Measurements from ENCODE around the gene CHN2.

Gene CHN2

GRCh38 chr7:29385214-29385814 lies 190.7 kb downstream of the CHN2 start:
- Histone ChIP-seq H3K4me3 (ENCODE audit: low read depth, low read length) (no peak overlapping the region), H3K9me3 (ENCODE audit: control insufficient read depth, insufficient read depth, low read length) (no peaks in the 10 kb centered on the region; the same call in none of the 2 replicates)

GRCh38 chr7:29386196-29386765 lies 191.7 kb downstream of the CHN2 start:
- no peaks in the 10 kb centered on the region for H3K27me3 ChIP-seq (ENCODE audit: control insufficient read depth, insufficient read depth, low read length)
- H3K9ac ChIP-seq (ENCODE audit: low read depth, low read length): no peak overlapping the region
- no peak overlapping the region for H3K27ac ChIP-seq (ENCODE audit: low read depth, low read length)
- H3K4me3 ChIP-seq (ENCODE audit: low read depth, low read length): no peak overlapping the region
- H3K9me3 ChIP-seq (ENCODE audit: control insufficient read depth, insufficient read depth, low read length): no peaks in the 10 kb centered on the region; the same call in none of the 2 replicates
- H3K36me3 ChIP-seq (ENCODE audit: control insufficient read depth, insufficient read depth, low read length): no peaks in the 10 kb centered on the region
- H3K4me1 ChIP-seq (ENCODE audit: control insufficient read depth, insufficient read depth, low read length): no peaks in the 10 kb centered on the region

More at GRCh38 chr7:29385214-29385814, 190.7 kb downstream of the CHN2 start:
- H3K27ac ChIP-seq (ENCODE audit: low read depth, low read length): no peak overlapping the region
- no peaks in the 10 kb centered on the region for H3K27me3 ChIP-seq (ENCODE audit: control insufficient read depth, insufficient read depth, low read length)
- no peaks in the 10 kb centered on the region for H3K4me1 ChIP-seq (ENCODE audit: control insufficient read depth, insufficient read depth, low read length)
- H3K9ac ChIP-seq (ENCODE audit: low read depth, low read length): no peak overlapping the region
- no peaks in the 10 kb centered on the region for H3K36me3 ChIP-seq (ENCODE audit: control insufficient read depth, insufficient read depth, low read length)

DNA sequence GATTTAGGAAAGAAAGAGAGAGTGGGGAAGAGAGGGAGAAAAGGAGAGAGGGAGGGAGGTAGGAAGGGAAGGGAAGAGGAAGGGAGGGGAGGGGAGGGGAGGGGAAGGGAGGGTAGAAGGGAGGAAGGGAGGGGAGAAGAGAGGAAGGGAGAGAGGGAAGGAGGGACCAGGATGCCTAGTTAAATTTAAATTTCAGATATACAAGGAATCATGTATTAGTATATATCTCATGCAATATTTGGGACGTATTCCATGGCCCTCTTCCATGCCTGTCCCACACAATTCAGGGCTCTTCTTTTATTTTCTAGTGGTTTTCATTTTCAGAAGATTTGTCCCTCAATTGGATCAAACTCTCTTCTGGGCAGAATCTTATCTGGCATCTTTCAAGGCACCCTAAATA lies 196.7 kb downstream of the CHN2 start:
- H3K4me1 ChIP-seq (ENCODE audit: control insufficient read depth, insufficient read depth, low read length): no peaks in the 10 kb centered on the region

GRCh38 chr7:29394321-29394720 lies 199.7 kb downstream of the CHN2 start:
- Histone ChIP-seq H3K4me1 (ENCODE audit: control insufficient read depth, insufficient read depth, low read length) (no peaks in the 10 kb centered on the region), H3K9me3 (ENCODE audit: control insufficient read depth, insufficient read depth, low read length) (no peaks in the 10 kb centered on the region), H3K27me3 (ENCODE audit: control insufficient read depth, insufficient read depth, low read length) (no peaks in the 10 kb centered on the region), H3K36me3 (ENCODE audit: control insufficient read depth, insufficient read depth, low read length) (no peaks in the 10 kb centered on the region), H3K27ac (ENCODE audit: low read depth, low read length) (no peak overlapping the region), H3K4me3 (ENCODE audit: low read depth, low read length) (no peak overlapping the region), H3K9ac (ENCODE audit: low read depth, low read length) (no peak overlapping the region)

More for the DNA sequence above, 196.7 kb downstream of the CHN2 start:
- Histone ChIP-seq H3K27me3 (ENCODE audit: control insufficient read depth, insufficient read depth, low read length) (no peaks in the 10 kb centered on the region), H3K4me3 (ENCODE audit: low read depth, low read length) (no peak overlapping the region), H3K9me3 (ENCODE audit: control insufficient read depth, insufficient read depth, low read length) (no peaks in the 10 kb centered on the region; the same call in 1 of the 2 replicates), H3K27ac (ENCODE audit: low read depth, low read length) (no peak overlapping the region), H3K9ac (ENCODE audit: low read depth, low read length) (no peak overlapping the region), H3K36me3 (ENCODE audit: control insufficient read depth, insufficient read depth, low read length) (no peaks in the 10 kb centered on the region)

DNA sequence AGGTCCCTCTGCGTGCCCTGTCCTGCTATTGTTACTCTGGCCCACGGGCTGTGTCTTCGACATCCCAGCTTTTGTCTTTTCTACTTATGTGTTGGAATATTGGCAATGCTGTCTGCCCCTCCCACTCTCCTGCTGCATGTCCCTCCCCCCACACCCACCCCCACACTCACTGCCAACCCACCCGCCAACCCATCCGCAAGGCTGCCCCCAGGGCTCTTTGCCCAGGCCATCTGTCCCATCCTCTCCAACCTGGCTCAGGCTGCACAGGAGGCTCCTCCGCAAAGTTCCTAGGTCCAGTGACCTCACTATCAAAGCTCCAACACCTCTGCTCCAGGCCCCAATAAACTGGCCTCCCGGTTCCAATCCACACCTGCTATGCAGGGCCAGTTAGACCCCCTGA lies 202.0 kb downstream of the CHN2 start:
- H3K36me3 ChIP-seq (ENCODE audit: control insufficient read depth, insufficient read depth, low read length): no peaks in the 10 kb centered on the region
- no peaks in the 10 kb centered on the region for H3K9me3 ChIP-seq (ENCODE audit: control insufficient read depth, insufficient read depth, low read length)
- no peak overlapping the region for H3K4me3 ChIP-seq (ENCODE audit: low read depth, low read length)
- H3K27me3 ChIP-seq (ENCODE audit: control insufficient read depth, insufficient read depth, low read length): no peaks in the 10 kb centered on the region
- no peaks in the 10 kb centered on the region for H3K4me1 ChIP-seq (ENCODE audit: control insufficient read depth, insufficient read depth, low read length)
- H3K27ac ChIP-seq (ENCODE audit: low read depth, low read length): no peak overlapping the region
- H3K9ac ChIP-seq (ENCODE audit: low read depth, low read length): no peak overlapping the region

GRCh38 chr7:29397398-29397797 lies 202.8 kb downstream of the CHN2 start:
- Histone ChIP-seq H3K36me3 (ENCODE audit: control insufficient read depth, insufficient read depth, low read length) (no peaks in the 10 kb centered on the region), H3K9me3 (ENCODE audit: control insufficient read depth, insufficient read depth, low read length) (no peaks in the 10 kb centered on the region), H3K27me3 (ENCODE audit: control insufficient read depth, insufficient read depth, low read length) (no peaks in the 10 kb centered on the region), H3K4me1 (ENCODE audit: control insufficient read depth, insufficient read depth, low read length) (no peaks in the 10 kb centered on the region), H3K9ac (ENCODE audit: low read depth, low read length) (no peak overlapping the region), H3K27ac (ENCODE audit: low read depth, low read length) (no peak overlapping the region), H3K4me3 (ENCODE audit: low read depth, low read length) (no peak overlapping the region)

- Histone ChIP-seq H3K27ac (ENCODE audit: low read depth, low read length) (no peak overlapping the region), H3K36me3 (ENCODE audit: control insufficient read depth, insufficient read depth, low read length) (no peaks in the 10 kb centered on the region), H3K9ac (ENCODE audit: low read depth, low read length) (no peak overlapping the region), H3K4me3 (ENCODE audit: low read depth, low read length) (no peak overlapping the region), H3K27me3 (ENCODE audit: control insufficient read depth, insufficient read depth, low read length) (no peaks in the 10 kb centered on the region), H3K9me3 (ENCODE audit: control insufficient read depth, insufficient read depth, low read length) (no peaks in the 10 kb centered on the region), H3K4me1 (ENCODE audit: control insufficient read depth, insufficient read depth, low read length) (no peaks in the 10 kb centered on the region)
Observed at GRCh38 chr7:29398011-29398410, 203.4 kb downstream of the CHN2 start.

DNA sequence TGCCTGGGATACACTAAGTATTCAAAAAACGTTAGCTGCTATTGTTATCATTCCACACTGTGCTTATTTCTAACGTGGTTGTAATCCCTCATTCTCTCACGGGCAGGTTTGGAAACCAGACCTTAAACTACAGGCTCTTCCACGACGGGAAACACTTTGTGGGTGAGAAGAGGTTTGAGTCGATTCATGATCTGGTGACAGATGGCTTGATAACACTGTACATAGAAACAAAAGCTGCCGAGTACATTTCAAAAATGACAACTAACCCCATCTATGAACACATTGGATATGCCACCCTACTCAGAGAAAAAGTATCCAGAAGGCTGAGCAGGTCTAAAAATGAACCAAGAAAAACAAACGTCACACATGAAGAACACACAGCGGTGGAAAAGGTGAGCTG lies 205.9 kb downstream of the CHN2 start:
- H3K4me1 ChIP-seq (ENCODE audit: control insufficient read depth, insufficient read depth, low read length): no peaks in the 10 kb centered on the region
- H3K9me3 ChIP-seq (ENCODE audit: control insufficient read depth, insufficient read depth, low read length): no peaks in the 10 kb centered on the region
- H3K27me3 ChIP-seq (ENCODE audit: control insufficient read depth, insufficient read depth, low read length): no peaks in the 10 kb centered on the region
- no peak overlapping the region for H3K4me3 ChIP-seq (ENCODE audit: low read depth, low read length)
- H3K9ac ChIP-seq (ENCODE audit: low read depth, low read length): no peak overlapping the region
- no peaks in the 10 kb centered on the region for H3K36me3 ChIP-seq (ENCODE audit: control insufficient read depth, insufficient read depth, low read length)
- H3K27ac ChIP-seq (ENCODE audit: low read depth, low read length): no peak overlapping the region

GRCh38 chr7:29401769-29402168 lies 207.2 kb downstream of the CHN2 start:
- Histone ChIP-seq H3K27ac (ENCODE audit: low read depth, low read length) (no peak overlapping the region), H3K27me3 (ENCODE audit: control insufficient read depth, insufficient read depth, low read length) (no peaks in the 10 kb centered on the region), H3K4me1 (ENCODE audit: control insufficient read depth, insufficient read depth, low read length) (peaks cover 2% of the 10 kb centered on the region), H3K4me3 (ENCODE audit: low read depth, low read length) (no peak overlapping the region), H3K36me3 (ENCODE audit: control insufficient read depth, insufficient read depth, low read length) (no peaks in the 10 kb centered on the region), H3K9me3 (ENCODE audit: control insufficient read depth, insufficient read depth, low read length) (no peaks in the 10 kb centered on the region), H3K9ac (ENCODE audit: low read depth, low read length) (no peak overlapping the region)

GRCh38 chr7:29405891-29406290 lies 211.3 kb downstream of the CHN2 start:
- Histone ChIP-seq H3K4me1 (ENCODE audit: control insufficient read depth, insufficient read depth, low read length) (peaks cover 17% of the 10 kb centered on the region), H3K4me3 (ENCODE audit: low read depth, low read length) (no peak overlapping the region), H3K27me3 (ENCODE audit: control insufficient read depth, insufficient read depth, low read length) (no peaks in the 10 kb centered on the region), H3K27ac (ENCODE audit: low read depth, low read length) (no peak overlapping the region), H3K36me3 (ENCODE audit: control insufficient read depth, insufficient read depth, low read length) (no peaks in the 10 kb centered on the region), H3K9me3 (ENCODE audit: control insufficient read depth, insufficient read depth, low read length) (no peaks in the 10 kb centered on the region), H3K9ac (ENCODE audit: low read depth, low read length) (no peak overlapping the region)

DNA sequence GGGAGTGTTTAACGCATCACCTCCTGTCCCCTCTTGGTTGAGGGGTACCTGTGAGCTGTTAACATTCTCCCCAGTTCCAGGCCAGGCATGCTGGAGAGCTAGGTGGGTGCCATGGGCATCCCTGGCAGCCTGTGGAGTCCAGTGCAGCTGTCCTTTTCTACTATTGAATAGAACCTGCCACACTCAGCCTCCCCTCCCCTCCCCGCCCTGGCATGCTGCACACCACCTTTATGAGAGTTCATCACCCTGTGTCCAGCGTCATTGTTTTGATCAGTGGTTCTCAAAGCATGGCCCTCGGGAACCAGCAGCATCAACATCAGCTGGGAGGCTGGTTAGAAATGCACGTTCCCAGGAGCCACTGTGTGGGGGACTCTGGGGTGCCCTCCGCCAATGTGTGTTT lies 211.8 kb downstream of the CHN2 start:
- Histone ChIP-seq H3K4me3 (ENCODE audit: low read depth, low read length) (no peak overlapping the region), H3K27me3 (ENCODE audit: control insufficient read depth, insufficient read depth, low read length) (no peaks in the 10 kb centered on the region), H3K36me3 (ENCODE audit: control insufficient read depth, insufficient read depth, low read length) (no peaks in the 10 kb centered on the region), H3K9ac (ENCODE audit: low read depth, low read length) (no peak overlapping the region), H3K27ac (ENCODE audit: low read depth, low read length) (no peak overlapping the region), H3K9me3 (ENCODE audit: control insufficient read depth, insufficient read depth, low read length) (no peaks in the 10 kb centered on the region), H3K4me1 (ENCODE audit: control insufficient read depth, insufficient read depth, low read length) (peaks cover 17% of the 10 kb centered on the region)

Measured in HUES48 (cell line).